GM18520 (cell line): ENCODE results near the gene FOXI2.

Experiments
- ATAC-seq: cut with Tn5 transposase; IDR thresholded peaks from one replicate; pipeline ENCODE4 v1.9.1; 2021; ENCODE audit not compliant: unreplicated experiment

FOXI2 gene

DNA sequence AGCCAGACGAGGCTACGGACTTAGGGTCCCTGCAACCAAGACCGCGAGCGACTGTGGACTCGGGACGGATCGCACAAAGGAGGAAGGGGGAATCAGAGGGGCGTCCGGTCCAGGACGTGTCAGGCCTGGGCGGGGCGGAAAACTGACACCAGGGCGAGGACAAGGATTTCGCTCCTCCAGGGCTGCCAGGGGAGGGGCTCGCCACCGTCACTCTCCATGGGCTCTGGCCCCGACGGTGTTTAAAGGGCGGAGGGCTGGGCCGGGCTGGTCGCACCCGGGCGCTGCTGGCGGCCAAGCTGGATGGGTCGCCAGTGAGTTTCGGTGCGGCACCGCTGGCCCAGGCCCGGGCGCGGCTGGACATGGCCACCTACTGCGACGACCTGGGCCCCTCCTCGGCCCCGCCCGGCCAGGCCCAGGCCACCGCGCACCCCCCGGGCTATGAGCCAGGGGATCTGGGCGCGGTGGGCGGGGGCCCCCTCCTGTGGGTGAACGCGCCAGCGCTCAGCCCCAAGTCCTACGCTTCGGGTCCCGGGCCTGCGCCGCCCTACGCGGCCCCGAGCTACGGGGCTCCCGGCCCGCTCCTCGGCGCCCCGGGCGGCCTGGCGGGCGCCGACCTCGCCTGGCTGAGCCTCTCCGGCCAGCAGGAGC, at the start of gene FOXI2:
Gene FOXI2 (plus strand): TSS at position 271 of the 648 bp plus-strand sequence. CDS start 89 bp downstream, at position 360.
- ATAC-seq, result no peak

DNA sequence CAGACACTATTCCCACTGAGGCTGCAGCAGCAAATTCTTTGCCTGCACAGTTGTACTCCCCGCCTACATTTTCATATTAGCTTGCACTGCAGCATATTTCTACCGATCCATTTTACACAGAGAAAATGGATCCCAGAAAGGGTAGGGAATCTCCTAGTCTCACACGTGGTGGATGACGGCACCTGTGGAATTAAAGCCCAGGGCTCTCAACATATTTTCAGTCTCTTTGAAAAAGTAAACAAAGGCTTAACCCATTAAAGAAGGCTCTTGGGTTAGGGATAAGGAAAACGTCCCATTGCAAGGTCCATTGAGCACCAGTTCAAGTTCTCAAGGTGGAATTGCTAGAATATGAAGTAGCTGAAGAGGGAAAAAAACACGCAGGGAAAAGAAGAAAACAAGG, 49.4 kb upstream of the FOXI2 start:
- ATAC-seq, result no peak

DNA sequence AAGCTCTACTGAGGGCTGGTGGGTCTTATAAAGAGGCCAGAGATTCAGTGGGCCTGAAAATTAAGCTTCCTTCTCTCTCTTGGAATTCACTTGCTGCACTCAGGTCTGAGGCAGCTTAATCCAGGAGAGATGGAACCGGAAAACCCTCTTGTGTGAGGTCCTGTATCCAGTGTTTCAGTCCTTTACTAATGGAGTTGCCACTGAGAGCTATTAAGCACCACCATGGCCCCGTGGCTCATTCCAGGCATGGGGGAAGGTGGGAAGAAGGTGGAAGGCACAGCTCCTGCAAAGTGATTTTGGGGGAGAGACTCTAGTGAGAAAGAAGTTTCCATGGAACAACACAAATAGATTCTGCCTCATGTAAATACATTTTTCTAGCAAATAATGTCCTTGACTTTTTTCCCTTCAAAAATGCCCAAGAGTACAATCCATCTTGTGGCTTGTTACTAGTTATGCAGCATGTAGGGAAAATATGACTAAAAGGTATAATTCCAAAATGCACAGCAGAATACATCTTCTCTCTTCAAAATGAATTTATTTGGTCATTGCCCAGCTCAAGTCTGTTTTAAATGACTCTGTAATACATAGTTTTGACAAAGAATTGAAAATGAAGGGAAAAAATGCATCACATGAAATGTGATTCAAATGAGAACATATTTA, 46.7 kb upstream of the FOXI2 start:
- ATAC-seq, result no peak

DNA sequence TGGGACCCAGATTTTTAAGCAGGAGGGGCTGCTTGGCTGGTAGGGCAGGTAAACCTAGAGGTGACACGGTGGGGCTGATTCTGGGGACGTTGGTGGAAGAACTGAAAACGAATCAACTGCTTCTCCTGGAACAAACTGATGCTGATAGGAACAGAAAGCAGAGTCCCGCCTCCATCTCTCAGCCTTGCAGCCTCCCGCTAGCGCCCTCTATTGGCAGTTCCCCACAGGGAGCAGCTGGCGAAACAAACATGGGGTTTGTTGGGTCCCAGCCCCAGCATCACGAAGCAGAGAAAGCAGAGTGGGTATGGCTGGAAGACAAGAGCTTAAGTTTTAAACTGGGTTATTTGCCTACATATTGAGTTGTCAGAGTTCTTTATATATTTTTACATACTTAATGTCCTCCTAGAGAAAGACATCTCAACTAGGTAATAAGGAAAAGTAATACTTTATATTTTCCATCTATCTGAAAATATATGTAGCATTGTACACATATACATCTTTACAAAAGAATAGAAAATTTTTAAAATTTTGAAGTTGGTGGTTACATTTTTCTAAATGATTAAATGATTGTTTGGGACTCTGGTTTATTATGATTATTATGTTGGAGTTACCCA, 42.3 kb upstream of the FOXI2 start:
- no peak for ATAC-seq

DNA sequence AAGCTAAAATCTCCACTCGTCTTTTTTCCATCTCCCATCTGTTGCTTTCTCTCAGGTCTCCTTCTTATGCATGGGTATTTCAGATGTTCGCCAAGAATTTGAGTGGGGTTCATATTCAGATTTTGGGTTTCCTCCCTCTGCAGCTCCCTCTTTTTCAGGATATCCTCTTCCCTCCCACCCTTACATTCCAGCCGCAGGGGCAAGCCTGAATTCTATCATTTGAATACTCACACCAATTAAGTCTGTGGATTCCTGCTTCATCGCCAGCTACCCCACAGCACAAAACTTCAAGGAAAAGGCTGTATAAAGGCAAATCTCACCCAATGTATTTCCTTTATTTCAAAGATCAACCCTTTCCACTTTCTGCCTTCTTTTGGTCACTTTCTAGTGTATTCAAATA, 41.6 kb upstream of the FOXI2 start:
- ATAC-seq, result no peak

DNA sequence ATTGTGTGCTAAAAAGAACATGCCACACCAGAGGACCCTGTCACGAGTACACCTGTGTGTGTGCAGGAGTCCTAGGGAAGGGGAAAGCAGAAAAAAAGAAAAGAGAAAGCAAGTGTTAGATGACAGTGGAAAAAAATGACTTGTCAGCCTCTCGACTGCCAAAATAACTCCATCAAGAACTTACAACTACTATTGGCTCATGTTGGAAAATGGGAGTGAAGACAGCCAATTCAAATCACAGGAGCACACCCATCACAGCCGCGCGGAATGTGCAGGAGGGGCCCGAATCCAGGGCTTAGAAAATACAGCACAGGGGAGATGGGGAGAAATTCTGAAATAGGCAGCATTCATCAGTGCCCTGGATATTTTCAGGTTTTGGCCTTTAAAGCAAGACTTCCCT, 38.1 kb upstream of the FOXI2 start:
- ATAC-seq, result no peak

DNA sequence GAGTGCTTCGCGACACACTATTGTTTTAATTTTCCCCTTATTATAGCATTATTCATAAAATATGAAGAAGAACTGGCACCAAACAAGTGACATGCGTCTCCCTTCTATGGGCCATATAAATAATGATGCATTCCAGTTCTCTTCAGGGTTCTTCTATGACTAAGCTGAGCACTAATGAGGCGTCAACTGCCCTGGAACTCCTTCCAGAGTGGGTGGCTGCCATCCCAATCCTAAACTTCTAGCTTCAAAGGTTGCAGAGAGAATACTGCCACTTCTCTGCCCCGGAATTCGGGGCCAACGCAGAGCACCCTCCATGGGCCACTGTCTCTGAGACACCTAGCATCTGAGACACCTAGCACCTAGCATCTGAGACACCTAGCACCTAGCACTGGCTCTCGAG, 37.7 kb upstream of the FOXI2 start:
- no peak for ATAC-seq

DNA sequence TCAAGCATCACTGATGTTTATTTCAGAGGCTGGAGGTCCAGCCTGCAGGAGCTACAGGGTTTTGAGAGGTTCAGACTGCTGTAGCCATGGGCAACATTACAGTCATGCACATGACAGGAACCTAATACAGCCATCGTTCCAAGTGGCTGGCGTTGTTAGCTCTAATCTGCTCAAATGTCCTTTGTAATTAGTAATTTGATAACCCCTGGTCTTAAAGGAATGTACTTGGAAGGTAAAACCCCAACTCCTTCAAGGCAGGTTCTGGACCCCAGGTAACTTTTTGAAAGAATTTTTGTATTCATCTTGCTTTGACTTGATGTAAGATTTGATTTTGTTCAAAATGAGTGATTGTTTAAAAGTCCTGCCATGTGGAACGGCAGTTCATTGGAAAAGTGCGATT, 34.7 kb upstream of the FOXI2 start:
- no peak for ATAC-seq

DNA sequence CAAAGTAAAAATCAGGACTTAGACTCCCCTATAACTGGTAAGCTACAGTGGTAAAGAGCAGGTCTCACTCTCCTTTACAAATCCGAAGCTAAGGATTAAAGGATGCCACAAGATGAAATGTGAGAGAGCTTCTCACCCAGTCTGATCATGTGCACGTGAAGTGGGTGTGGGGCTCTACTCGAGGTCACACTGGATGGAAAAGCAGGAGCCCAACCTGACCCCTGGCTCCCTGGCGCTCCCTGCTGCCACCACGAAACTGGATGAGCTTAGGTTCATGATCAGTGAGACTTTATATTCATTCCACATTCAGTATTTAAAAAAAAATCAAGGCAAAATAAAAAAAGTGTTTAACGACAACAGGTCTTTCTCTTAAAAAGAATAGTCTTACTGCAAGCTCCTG, 21.7 kb upstream of the FOXI2 start:
- no peak for ATAC-seq

DNA sequence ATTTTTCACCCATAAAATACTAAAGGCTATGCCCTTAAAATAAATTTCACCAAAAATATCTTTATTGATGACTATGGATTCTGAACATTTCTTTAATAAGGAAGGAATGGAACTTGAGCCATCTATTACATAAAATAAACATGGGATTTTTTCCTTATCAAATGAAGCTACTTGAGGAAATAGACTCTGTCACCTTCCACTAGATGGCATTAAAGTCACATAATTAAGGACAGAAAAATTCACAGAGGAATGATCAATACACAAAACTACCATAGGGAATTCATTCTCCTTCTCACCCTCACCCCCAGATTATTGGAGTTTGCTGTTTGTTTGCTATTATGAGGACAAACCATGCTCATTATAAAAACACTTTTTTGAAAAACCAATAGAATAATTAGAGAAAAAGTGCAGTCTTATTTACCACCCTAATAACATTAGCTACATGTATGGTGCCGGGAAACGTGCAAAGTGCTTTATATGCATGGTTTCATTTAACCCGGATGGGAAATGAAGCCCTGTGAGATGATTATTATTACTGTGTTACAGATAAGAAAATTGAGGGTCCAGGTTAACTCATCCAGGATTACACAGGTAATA, 21.1 kb upstream of the FOXI2 start:
- no peak for ATAC-seq

DNA sequence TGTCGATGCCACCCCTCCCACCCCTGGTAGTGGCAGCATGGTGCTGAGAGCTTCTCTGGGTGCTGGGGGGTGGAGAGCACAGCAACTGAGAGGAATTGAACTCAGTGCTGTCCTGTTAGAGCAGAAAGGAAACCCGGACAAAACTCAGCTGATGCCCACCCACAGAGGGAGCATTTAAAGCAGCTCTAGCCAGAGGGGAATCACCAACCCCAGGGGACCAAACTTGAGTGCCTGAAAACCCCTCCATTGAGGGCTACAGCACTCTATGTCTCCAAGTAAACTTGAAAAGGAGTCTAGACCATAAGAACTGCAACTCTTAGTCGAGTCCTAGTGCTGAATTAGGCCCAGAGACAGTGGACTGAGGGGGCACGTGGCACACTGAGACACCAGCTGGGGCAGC, 16.8 kb upstream of the FOXI2 start:
- no peak for ATAC-seq

DNA sequence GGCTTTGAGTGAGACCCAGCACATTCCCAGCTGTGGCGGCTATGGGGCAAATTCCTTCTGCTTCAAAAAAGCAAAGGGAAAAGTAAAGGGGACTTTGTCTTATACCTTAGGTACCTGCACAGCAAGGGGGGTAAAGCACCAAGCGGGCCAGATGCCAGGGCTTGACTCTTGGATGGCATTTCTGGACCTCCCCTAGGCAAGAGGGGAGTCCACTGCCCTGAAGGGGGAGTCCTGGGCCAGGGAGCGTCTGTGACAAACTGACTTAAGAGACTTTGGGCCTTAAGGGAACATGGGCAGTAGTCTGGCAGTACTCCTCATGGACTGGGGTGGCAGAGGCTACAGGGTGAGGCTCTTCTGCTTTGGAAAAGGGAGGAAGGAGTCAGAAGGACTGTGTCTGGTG, 16.1 kb upstream of the FOXI2 start:
- ATAC-seq, result no peak

DNA sequence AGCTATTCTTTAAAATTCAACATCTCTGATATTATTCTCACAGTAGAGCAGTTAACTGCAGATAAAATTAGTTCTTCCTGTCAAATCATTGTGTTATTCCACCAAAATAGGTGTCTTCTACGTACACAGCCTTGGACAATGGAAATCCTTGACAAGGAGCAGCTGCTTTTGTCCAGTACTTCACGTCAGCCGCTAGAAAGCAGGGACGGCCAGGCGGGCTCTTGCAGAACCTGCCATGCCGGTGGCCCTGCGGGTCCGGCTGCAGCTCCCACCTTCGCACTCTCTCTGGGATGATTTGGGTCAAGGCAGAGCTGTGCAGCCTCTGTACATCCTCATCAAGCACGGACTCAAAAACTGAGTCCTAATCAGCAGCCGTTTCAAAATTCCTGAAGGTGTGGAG, 2.2 kb upstream of the FOXI2 start:
- ATAC-seq, result no peak

DNA sequence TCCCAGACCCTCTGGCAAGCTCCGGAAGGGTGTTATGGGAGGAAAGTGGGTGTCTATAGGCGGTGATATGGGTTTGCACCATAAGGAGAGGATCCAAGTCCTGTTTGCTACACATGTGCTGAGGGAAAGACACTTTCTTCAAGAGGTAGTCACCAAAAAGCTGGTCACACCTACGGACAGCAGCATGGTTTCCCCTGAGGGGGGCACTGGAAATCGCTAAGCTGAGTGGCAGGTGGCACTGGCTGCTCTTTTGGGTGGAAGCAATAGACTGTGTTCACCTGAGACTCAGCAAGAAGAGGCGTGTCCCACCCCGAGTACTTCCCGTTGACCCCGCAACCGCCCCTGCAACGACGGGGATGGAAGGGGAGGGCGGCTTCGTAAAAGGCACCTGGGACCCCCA, 1.8 kb upstream of the FOXI2 start:
- ATAC-seq, result no peak

DNA sequence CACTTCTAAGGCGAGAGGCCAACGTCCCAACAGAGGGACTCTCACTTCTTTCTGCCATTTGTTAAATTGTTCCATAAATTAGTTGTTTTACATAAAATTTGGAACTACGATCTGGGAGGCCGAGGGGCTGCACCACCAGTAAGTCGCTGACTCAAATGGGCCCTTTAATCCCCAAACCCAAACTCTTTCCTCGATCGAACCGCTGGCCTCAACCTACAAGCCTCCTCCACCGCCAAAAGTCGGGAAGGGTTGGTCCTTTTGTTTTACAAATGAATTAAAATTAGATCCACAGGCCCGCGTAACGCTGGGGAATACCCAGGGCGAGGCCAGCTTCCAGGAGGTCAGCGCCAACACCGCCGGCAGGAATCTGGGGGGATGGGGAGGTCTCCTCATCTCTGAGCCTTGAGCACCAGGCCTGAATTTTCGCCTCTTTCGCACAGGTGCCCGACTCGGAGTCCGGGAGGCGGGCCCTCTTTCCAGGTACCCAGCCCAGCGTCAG, 1.2 kb upstream of the FOXI2 start:
- no peak for ATAC-seq

DNA sequence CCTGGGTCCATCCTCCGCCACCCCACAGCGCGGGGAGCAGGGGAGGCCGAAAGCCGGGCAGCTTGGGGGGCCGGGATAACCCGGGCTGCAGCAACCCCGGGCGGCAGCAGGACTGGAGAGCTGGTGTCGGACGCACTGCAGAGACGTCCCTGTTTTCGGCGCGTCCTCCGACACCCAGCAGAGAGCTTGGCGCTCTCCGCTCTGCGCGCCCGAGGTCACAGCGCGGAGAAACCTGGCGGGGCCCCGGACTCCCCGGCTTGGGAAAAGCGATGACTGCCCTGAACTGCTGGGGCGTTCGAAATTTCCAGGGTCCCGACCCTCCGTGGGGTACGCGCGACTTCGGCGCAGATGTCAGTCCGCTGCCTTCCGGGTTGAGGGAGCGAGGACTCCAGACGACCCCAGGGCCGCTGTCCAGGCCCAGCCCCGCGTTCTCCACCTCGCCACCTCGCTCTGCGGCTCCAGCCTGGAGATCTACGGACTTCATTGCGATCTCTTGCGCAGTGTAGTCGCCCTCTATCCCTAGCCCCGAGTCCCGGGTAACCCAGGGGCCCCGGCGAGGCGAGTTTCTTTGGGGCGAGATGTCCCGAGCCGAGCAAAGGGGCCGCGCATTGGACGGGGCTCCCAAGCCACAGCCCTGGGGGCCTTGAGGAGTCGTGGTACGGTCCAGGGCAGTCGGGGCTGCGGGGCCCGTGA, 617 bp upstream of the FOXI2 start:
- ATAC-seq, result no peak

DNA sequence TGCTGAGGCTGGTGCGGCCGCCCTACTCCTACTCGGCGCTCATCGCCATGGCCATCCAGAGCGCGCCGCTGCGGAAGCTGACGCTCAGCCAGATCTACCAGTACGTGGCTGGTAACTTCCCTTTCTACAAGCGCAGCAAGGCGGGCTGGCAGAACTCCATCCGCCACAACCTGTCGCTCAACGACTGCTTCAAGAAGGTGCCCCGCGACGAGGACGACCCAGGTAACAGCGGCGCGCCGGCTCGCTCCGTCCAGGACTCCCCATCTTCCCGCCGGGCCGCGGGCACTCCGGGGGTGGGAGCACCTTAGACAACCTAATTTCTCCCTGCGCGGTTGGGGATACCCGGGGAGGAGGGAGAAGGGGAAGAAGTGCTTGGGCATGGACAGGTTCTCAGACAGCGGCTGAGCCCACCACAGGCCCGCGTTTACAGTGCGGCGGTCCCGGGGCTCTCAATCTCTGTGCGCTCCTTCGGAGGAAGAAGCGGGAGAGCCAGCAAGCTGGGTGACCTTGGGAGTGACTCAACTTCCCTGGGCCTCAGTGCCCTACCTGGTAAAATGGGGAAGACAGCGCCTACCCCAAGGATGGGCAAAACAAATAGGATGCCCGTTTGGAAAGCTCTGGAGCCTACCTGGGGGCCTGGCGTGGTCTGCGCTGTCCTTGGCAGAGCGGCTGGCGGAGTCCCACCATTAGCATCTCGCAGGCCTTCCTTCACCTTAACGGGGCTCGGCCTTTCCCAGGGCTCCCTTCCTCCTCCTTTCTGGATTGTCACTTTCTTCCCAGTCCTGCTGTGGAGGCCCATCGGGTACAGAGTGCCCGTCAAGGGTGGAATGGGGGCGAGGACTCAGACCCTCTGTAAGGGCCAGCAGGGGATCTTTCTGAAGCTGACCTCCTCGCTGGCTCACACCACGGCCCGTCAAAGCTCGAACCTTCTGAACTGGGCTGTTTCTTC, 852 bp downstream of the FOXI2 start:
- no peak for ATAC-seq

DNA sequence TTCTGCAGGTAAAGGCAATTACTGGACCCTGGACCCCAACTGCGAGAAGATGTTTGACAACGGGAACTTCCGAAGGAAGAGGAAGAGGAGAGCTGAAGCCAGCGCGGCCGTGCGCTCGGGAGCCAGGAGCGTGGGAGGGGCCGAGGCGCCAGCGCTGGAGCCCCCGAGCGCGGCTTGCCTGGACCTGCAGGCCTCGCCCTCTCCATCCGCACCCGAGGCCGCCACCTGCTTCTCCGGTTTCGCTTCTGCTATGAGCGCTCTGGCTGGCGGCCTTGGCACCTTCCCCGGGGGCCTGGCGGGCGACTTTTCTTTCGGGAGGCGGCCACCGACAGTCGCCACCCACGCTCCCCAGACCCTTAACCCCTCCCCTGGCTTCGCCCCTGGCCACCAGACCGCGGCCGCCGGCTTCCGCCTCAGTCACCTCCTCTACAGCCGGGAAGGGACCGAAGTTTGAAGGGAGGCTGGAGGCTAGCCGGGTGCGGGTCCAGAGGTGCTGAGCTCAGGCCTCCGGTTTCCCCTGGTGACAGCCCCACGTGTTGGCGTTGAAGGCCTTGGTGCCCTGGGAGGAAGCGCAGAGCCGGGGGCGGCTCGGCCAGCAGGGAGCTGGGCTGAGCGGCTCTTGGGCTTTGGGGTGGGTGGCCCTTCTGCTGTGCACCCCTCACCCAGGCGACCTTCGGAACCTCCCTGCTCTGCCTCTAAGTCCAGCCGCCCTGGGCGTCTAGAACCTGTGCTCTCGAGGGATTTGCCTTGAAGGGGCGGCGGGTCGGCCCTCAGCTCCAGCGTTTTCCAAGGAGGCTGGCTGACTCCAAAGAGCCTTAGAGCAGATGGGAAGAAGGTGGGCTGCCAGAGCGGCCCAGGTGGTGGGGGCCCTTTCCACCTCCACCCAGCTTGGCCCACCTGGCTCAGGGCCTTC, 1.8 kb downstream of the FOXI2 start:
- ATAC-seq, result no peak

DNA sequence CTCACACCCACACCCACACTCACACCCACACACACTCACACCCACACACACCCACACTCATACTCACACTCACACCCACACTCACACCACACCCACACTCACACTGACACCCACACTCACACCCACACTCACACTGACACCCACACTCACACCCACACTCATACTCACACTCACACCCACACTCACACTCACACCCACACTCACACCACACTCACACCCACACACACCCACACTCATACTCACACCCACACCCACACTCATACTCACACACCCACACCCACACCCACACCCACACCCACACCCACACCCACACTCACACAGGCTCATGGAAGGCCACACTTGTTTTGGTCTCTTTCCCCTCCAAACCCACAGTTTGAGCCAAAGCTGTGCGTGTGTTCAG, 2.9 kb downstream of the FOXI2 start:
- ATAC-seq, result no peak
